Karpas-422 (cell line): ENCODE results near the gene MIA3. TPM values are rescaled to one million over a fixed set of nuclear protein-coding genes. Genes with fewer than 3 reads are reported as not detected.
"Not testable (repeated sequence)": the region's sequence is repeated elsewhere in the genome, so short reads cannot be mapped to it uniquely, and the experiment has no call there.

Experiments used
- DNase-seq: peaks from one replicate; pipeline ENCODE4 v3.0.0-alpha.2; 2015
- H2AFZ ChIP-seq: fragments of 200-600 bp; sonication (generic); 2 replicates; pipeline ENCODE4 v1.6.1; 2014; ENCODE audit warnings: antibody characterized with exemption, low read length, mixed read lengths
- H3K27ac ChIP-seq: fragments of 200-600 bp; sonication (generic); 2 replicates; pipeline ENCODE4 v1.5.1; 2014; ENCODE audit warnings: mild to moderate bottlenecking, low read length, moderate library complexity
- H3K27me3 ChIP-seq: fragments of 200-600 bp; sonication (generic); 2 replicates; pipeline ENCODE4 v1.6.1; 2014; ENCODE audit warnings: low read length, mixed read lengths
- H3K36me3 ChIP-seq: fragments of 200-600 bp; sonication (generic); 2 replicates; pipeline ENCODE4 v1.6.1; 2014; ENCODE audit warnings: low read length, mixed read lengths; ENCODE audit not compliant: insufficient read depth
- H3K4me1 ChIP-seq: fragments of 200-600 bp; sonication (generic); 2 replicates; pipeline ENCODE4 v1.6.1; 2014; ENCODE audit warnings: mild to moderate bottlenecking, low read length, mixed read lengths
- H3K4me2 ChIP-seq: fragments of 200-600 bp; sonication (generic); 2 replicates; pipeline ENCODE4 v1.6.1; 2014; ENCODE audit warnings: low read length, low read depth, mild to moderate bottlenecking; ENCODE audit not compliant: poor library complexity, severe bottlenecking
- H3K4me3 ChIP-seq: fragments of 200-600 bp; sonication (generic); 2 replicates; pipeline ENCODE4 v1.5.1; 2014; ENCODE audit warnings: mild to moderate bottlenecking, antibody characterized with exemption, low read length, mixed read lengths
- H3K79me2 ChIP-seq: fragments of 200-600 bp; sonication (generic); 2 replicates; pipeline ENCODE4 v1.6.1; 2014; ENCODE audit warnings: mild to moderate bottlenecking, low read length, mixed read lengths
- H3K9ac ChIP-seq: fragments of 200-600 bp; sonication (generic); 2 replicates; pipeline ENCODE4 v1.6.0; 2014; ENCODE audit warnings: low read length
- H3K9me2 ChIP-seq: fragments of 200-600 bp; sonication (generic), shearing (Covaris generic); replicated peaks from 2 replicates; pipeline ENCODE4 v1.6.0; 2014; ENCODE audit warnings: mild to moderate bottlenecking, low read length, moderate library complexity; ENCODE audit not compliant: insufficient read depth
- H3K9me3 ChIP-seq: fragments of 300-700, 200-600 bp; sonication (generic); 2 replicates; pipeline ENCODE4 v1.6.1; 2014; ENCODE audit warnings: low read length, mixed read lengths
- H4K20me1 ChIP-seq: fragments of 200-600 bp; sonication (generic); 2 replicates; pipeline ENCODE4 v1.6.1; 2014; ENCODE audit warnings: mild to moderate bottlenecking, antibody characterized with exemption, low read length, low read depth; ENCODE audit not compliant: insufficient read depth
- total RNA-seq: library from RNA; depleted of rRNA; stranded (reverse); fragments of >200 nt; shearing (Covaris generic); gene quantifications from 2 replicates; pipeline ENCODE4 v1.2.3, GENCODE V29; 2014; ENCODE audit warnings: low replicate concordance

Gene MIA3
- total RNA-seq, 1 experiment from 2014 or later = 106 TPM

GRCh38 chr1:222589462-222590302, 28.2 kb upstream of the MIA3 start, which contains the start of gene TAF1A:
TSS of gene TAF1A (minus strand) at chr1:222589933.
- peak within 1 kb of the TSS; percentile 33; the same call in 1 of the 2 replicates for H2AFZ ChIP-seq
- peak within 1 kb of the TSS; percentile 71 for H3K4me3 ChIP-seq
- H3K27me3 ChIP-seq = no peaks in the 10 kb centered on the region
- no peaks in the 10 kb centered on the region for H3K9me2 ChIP-seq
- H3K4me2 ChIP-seq = peak within 1 kb of the TSS; percentile 87
- DNase-seq = peak; percentile 95
- no peaks in the 10 kb centered on the region for H4K20me1 ChIP-seq
- peak within 1 kb of the TSS; percentile 71 for H3K9ac ChIP-seq
- H3K36me3 ChIP-seq = peaks cover 28% of the 10 kb centered on the region; the same call in 1 of the 2 replicates
- no peaks in the 10 kb centered on the region for H3K9me3 ChIP-seq
- H3K79me2 ChIP-seq = peaks cover 49% of the 10 kb centered on the region
- peaks cover 52% of the 10 kb centered on the region for H3K4me1 ChIP-seq
- peak within 1 kb of the TSS; percentile 56 for H3K27ac ChIP-seq

GRCh38 chr1:222592171-222592570, 25.7 kb upstream of the MIA3 start:
- no peaks in the 10 kb centered on the region for H3K9me3 ChIP-seq
- H3K79me2 ChIP-seq = peaks cover 25% of the 10 kb centered on the region
- peaks cover 27% of the 10 kb centered on the region for H3K4me1 ChIP-seq
- no peak overlapping the region for H3K4me3 ChIP-seq
- H4K20me1 ChIP-seq = no peaks in the 10 kb centered on the region
- no peaks in the 10 kb centered on the region for H3K27me3 ChIP-seq
- H3K36me3 ChIP-seq = peaks cover 6% of the 10 kb centered on the region; the same call in 1 of the 2 replicates
- H3K4me2 ChIP-seq = no peak overlapping the region
- H3K9ac ChIP-seq = no peak overlapping the region
- no peak overlapping the region for H3K27ac ChIP-seq
- no peaks in the 10 kb centered on the region for H3K9me2 ChIP-seq
- DNase-seq = no peak
- no peak overlapping the region for H2AFZ ChIP-seq

GRCh38 chr1:222594789-222595188, 23.1 kb upstream of the MIA3 start:
- H3K36me3 ChIP-seq = no peaks in the 10 kb centered on the region

GRCh38 chr1:222596696-222597095, 21.2 kb upstream of the MIA3 start:
- no peaks in the 10 kb centered on the region for H3K79me2 ChIP-seq
- H3K4me2 ChIP-seq = no peak overlapping the region
- no peaks in the 10 kb centered on the region for H3K9me3 ChIP-seq
- no peak overlapping the region for H3K9ac ChIP-seq
- peaks cover 5% of the 10 kb centered on the region; the same call in 1 of the 2 replicates for H3K4me1 ChIP-seq
- H4K20me1 ChIP-seq = no peaks in the 10 kb centered on the region
- no peak overlapping the region for H3K27ac ChIP-seq
- no peak overlapping the region for H3K4me3 ChIP-seq
- H3K36me3 ChIP-seq = no peaks in the 10 kb centered on the region
- no peak overlapping the region for H2AFZ ChIP-seq
- no peaks in the 10 kb centered on the region for H3K9me2 ChIP-seq
- H3K27me3 ChIP-seq = no peaks in the 10 kb centered on the region
- DNase-seq = no peak

More at GRCh38 chr1:222594789-222595188, 23.1 kb upstream of the MIA3 start:
- no peaks in the 10 kb centered on the region for H3K9me3 ChIP-seq
- H3K4me3 ChIP-seq = no peak overlapping the region
- no peaks in the 10 kb centered on the region for H4K20me1 ChIP-seq
- H3K27ac ChIP-seq = no peak overlapping the region
- no peak overlapping the region for H3K9ac ChIP-seq
- H3K4me2 ChIP-seq = no peak overlapping the region
- H3K9me2 ChIP-seq = no peaks in the 10 kb centered on the region
- DNase-seq = no peak
- H3K4me1 ChIP-seq = peaks cover 12% of the 10 kb centered on the region
- H3K79me2 ChIP-seq = no peaks in the 10 kb centered on the region; the same call in 1 of the 2 replicates
- H2AFZ ChIP-seq = no peak overlapping the region
- no peaks in the 10 kb centered on the region for H3K27me3 ChIP-seq

- no peak overlapping the region for H3K9ac ChIP-seq
Measured at GRCh38 chr1:222600281-222600680, 17.6 kb upstream of the MIA3 start.

GRCh38 chr1:222601257-222601656, 16.6 kb upstream of the MIA3 start:
- no peaks in the 10 kb centered on the region for H3K27me3 ChIP-seq
- no peaks in the 10 kb centered on the region for H3K36me3 ChIP-seq
- no peak overlapping the region for H3K4me2 ChIP-seq
- H2AFZ ChIP-seq = no peak overlapping the region
- H3K9me3 ChIP-seq = no peaks in the 10 kb centered on the region
- no peak overlapping the region for H3K9ac ChIP-seq
- H4K20me1 ChIP-seq = no peaks in the 10 kb centered on the region
- no peak overlapping the region for H3K4me3 ChIP-seq
- H3K9me2 ChIP-seq = no peaks in the 10 kb centered on the region
- peaks cover 5% of the 10 kb centered on the region; the same call in 1 of the 2 replicates for H3K4me1 ChIP-seq
- no peak for DNase-seq
- no peak overlapping the region for H3K27ac ChIP-seq
- H3K79me2 ChIP-seq = no peaks in the 10 kb centered on the region

More at GRCh38 chr1:222600281-222600680, 17.6 kb upstream of the MIA3 start:
- no peaks in the 10 kb centered on the region for H3K9me2 ChIP-seq
- H3K4me1 ChIP-seq = peaks cover 5% of the 10 kb centered on the region; the same call in 1 of the 2 replicates
- no peaks in the 10 kb centered on the region for H4K20me1 ChIP-seq
- DNase-seq = no peak
- no peaks in the 10 kb centered on the region for H3K27me3 ChIP-seq
- H3K36me3 ChIP-seq = no peaks in the 10 kb centered on the region
- no peaks in the 10 kb centered on the region for H3K79me2 ChIP-seq
- no peak overlapping the region for H3K4me3 ChIP-seq
- peak overlapping the region; percentile 66; the same call in 1 of the 2 replicates for H2AFZ ChIP-seq
- no peak overlapping the region for H3K27ac ChIP-seq
- H3K4me2 ChIP-seq = no peak overlapping the region
- no peaks in the 10 kb centered on the region for H3K9me3 ChIP-seq

GRCh38 chr1:222606757-222607156, 11.1 kb upstream of the MIA3 start:
- H3K9me2 ChIP-seq = no peaks in the 10 kb centered on the region
- H3K9ac ChIP-seq = no peak overlapping the region
- H2AFZ ChIP-seq = no peak overlapping the region
- H4K20me1 ChIP-seq = no peaks in the 10 kb centered on the region
- H3K9me3 ChIP-seq = no peaks in the 10 kb centered on the region
- no peak overlapping the region for H3K4me3 ChIP-seq
- no peak for DNase-seq
- no peak overlapping the region for H3K27ac ChIP-seq
- no peaks in the 10 kb centered on the region for H3K27me3 ChIP-seq
- no peak overlapping the region for H3K4me2 ChIP-seq
- H3K4me1 ChIP-seq = no peaks in the 10 kb centered on the region
- no peaks in the 10 kb centered on the region for H3K36me3 ChIP-seq
- H3K79me2 ChIP-seq = no peaks in the 10 kb centered on the region

GRCh38 chr1:222609111-222609510, 8.8 kb upstream of the MIA3 start:
- H3K36me3 ChIP-seq, H3K4me1 ChIP-seq, H3K27me3 ChIP-seq, H4K20me1 ChIP-seq, H3K4me3 ChIP-seq, H3K4me2 ChIP-seq, H3K27ac ChIP-seq, H3K9ac ChIP-seq, DNase-seq, H2AFZ ChIP-seq, H3K9me3 ChIP-seq, H3K9me2 ChIP-seq, H3K79me2 ChIP-seq: not testable (repeated sequence)
